Urinary bladder (tissue), 4 donors: Measurements from ENCODE around the gene TSPAN13. TPM values are rescaled to one million over a fixed set of nuclear protein-coding genes. Genes with fewer than 3 reads are reported as not detected.

Experiments used
- DNase-seq: peaks from one replicate; pipeline ENCODE4 v3.0.0-alpha.2; 2015; ENCODE audit errors: extremely low spot score
- H3K27ac ChIP-seq: one replicate; pipeline ENCODE4 v1.5.1; 2013; ENCODE audit warnings: low read depth, mild to moderate bottlenecking, moderate library complexity
- H3K36me3 ChIP-seq: one replicate; pipeline ENCODE4 v1.6.1; 2013; ENCODE audit warnings: mild to moderate bottlenecking, moderate library complexity; ENCODE audit not compliant: insufficient read depth
- H3K4me1 ChIP-seq: one replicate; pipeline ENCODE4 v1.6.1; 2013; ENCODE audit warnings: mild to moderate bottlenecking, moderate library complexity; ENCODE audit not compliant: insufficient read depth
- H3K4me3 ChIP-seq: one replicate; pipeline ENCODE4 v1.5.1; 2013; ENCODE audit warnings: low read depth, low read length
- WGBS: extraction: QIAGEN DNeasy Blood & Tissue Kit; methylation state at CpG from one replicate; pipeline ENCODE4 v1.1.7; 2013; 5-methylcytosine and 5-hydroxymethylcytosine counted together
- polyA plus RNA-seq: library from polyadenylated mRNA; stranded (reverse); fragments of 200-250 nt; gene quantifications from one replicate; pipeline ENCODE4 v1.2.3, GENCODE V29; 2013
- total RNA-seq: library from RNA; depleted of rRNA; stranded (reverse); fragments of >200 nt; gene quantifications from one replicate; pipeline ENCODE4 v1.2.3, GENCODE V29; 2014
- donor health status: healthy with polysubstance abuse.
- donor health status: healthy.

The TSPAN13 gene
- total RNA-seq = 26.2 TPM
- polyA plus RNA-seq = 38.5 TPM

- Histone ChIP-seq H3K4me1 (no peaks in the 10 kb centered on the region), H3K4me3 (peak within 1 kb of the TSS; percentile 64), H3K36me3 (no peaks in the 10 kb centered on the region), H3K27ac (no peak within 1 kb of the TSS)
- WGBS = 4% methylated on average over 48 of the region's 48 CpGs
- DNase-seq = no peak
Measured at GRCh38 chr7:16753102-16753931, at the start of gene TSPAN13. TSPAN13 (plus strand) TSS chr7:16753755; CDS start chr7:16753968, 213 bp downstream.

GRCh38 chr7:16708511-16708910 lies 45.0 kb upstream of the TSPAN13 start:
- WGBS = 88% methylated on average over 4 of the region's 4 CpGs
- H3K4me1 ChIP-seq = no peaks in the 10 kb centered on the region
- no peak for DNase-seq
- H3K36me3 ChIP-seq = peaks cover 3% of the 10 kb centered on the region
- no peak overlapping the region for H3K4me3 ChIP-seq
- no peak overlapping the region for H3K27ac ChIP-seq

GRCh38 chr7:16708980-16709379 lies 44.6 kb upstream of the TSPAN13 start:
- 85% methylated on average over 3 of the region's 3 CpGs for WGBS
- no peaks in the 10 kb centered on the region for H3K4me1 ChIP-seq
- no peak overlapping the region for H3K4me3 ChIP-seq
- no peak overlapping the region for H3K27ac ChIP-seq
- DNase-seq = no peak
- peaks cover 3% of the 10 kb centered on the region for H3K36me3 ChIP-seq

- peaks cover 3% of the 10 kb centered on the region for H3K36me3 ChIP-seq
- no peaks in the 10 kb centered on the region for H3K4me1 ChIP-seq
- no peak overlapping the region for H3K4me3 ChIP-seq
- H3K27ac ChIP-seq = no peak overlapping the region
- DNase-seq = no peak
- 70% methylated on average over 4 of the region's 4 CpGs for WGBS
Measured at GRCh38 chr7:16710651-16711050, 42.9 kb upstream of the TSPAN13 start.

GRCh38 chr7:16711730-16712129 lies 41.8 kb upstream of the TSPAN13 start:
- Histone ChIP-seq H3K27ac (no peak overlapping the region), H3K4me3 (no peak overlapping the region), H3K36me3 (no peaks in the 10 kb centered on the region), H3K4me1 (no peaks in the 10 kb centered on the region)
- 91% methylated on average over 4 of the region's 4 CpGs for WGBS
- DNase-seq = no peak

GRCh38 chr7:16712916-16713315 lies 40.6 kb upstream of the TSPAN13 start:
- 97% methylated on average over 4 of the region's 4 CpGs for WGBS
- no peak for DNase-seq
- H3K4me3 ChIP-seq = no peak overlapping the region
- no peak overlapping the region for H3K27ac ChIP-seq
- no peaks in the 10 kb centered on the region for H3K36me3 ChIP-seq
- no peaks in the 10 kb centered on the region for H3K4me1 ChIP-seq

- no peak for DNase-seq
- H3K27ac ChIP-seq = no peak overlapping the region
- H3K36me3 ChIP-seq = no peaks in the 10 kb centered on the region
- H3K4me3 ChIP-seq = no peak overlapping the region
- no peaks in the 10 kb centered on the region for H3K4me1 ChIP-seq
Measured at GRCh38 chr7:16715928-16716327, 37.6 kb upstream of the TSPAN13 start.

- H3K27ac ChIP-seq = no peak overlapping the region
- no peak for DNase-seq
- H3K4me3 ChIP-seq = no peak overlapping the region
- no peaks in the 10 kb centered on the region for H3K4me1 ChIP-seq
- WGBS = 93% methylated on average over 3 of the region's 3 CpGs
- no peaks in the 10 kb centered on the region for H3K36me3 ChIP-seq
Measured at GRCh38 chr7:16718111-16718656, 35.4 kb upstream of the TSPAN13 start.

GRCh38 chr7:16719699-16720098 lies 33.9 kb upstream of the TSPAN13 start:
- H3K4me3 ChIP-seq = no peak overlapping the region
- no peak overlapping the region for H3K27ac ChIP-seq
- no peaks in the 10 kb centered on the region for H3K4me1 ChIP-seq
- H3K36me3 ChIP-seq = no peaks in the 10 kb centered on the region
- DNase-seq = no peak
- 97% methylated on average over 1 of the region's 1 CpG for WGBS

GRCh38 chr7:16721541-16721940 lies 32.0 kb upstream of the TSPAN13 start:
- Histone ChIP-seq H3K4me3 (no peak overlapping the region), H3K36me3 (no peaks in the 10 kb centered on the region), H3K27ac (no peak overlapping the region), H3K4me1 (no peaks in the 10 kb centered on the region)
- WGBS = 68% methylated on average over 4 of the region's 4 CpGs
- no peak for DNase-seq

GRCh38 chr7:16724344-16724743 lies 29.2 kb upstream of the TSPAN13 start:
- DNase-seq = no peak
- Histone ChIP-seq H3K4me1 (no peaks in the 10 kb centered on the region), H3K4me3 (no peak overlapping the region), H3K27ac (no peak overlapping the region), H3K36me3 (no peaks in the 10 kb centered on the region)
- 86% methylated on average over 1 of the region's 1 CpG for WGBS

GRCh38 chr7:16726189-16726588 lies 27.4 kb upstream of the TSPAN13 start:
- DNase-seq = no peak
- Histone ChIP-seq H3K36me3 (no peaks in the 10 kb centered on the region), H3K4me3 (no peak overlapping the region), H3K27ac (no peak overlapping the region), H3K4me1 (no peaks in the 10 kb centered on the region)
- 87% methylated on average over 2 of the region's 2 CpGs for WGBS

- Histone ChIP-seq H3K27ac (no peak overlapping the region), H3K4me1 (no peaks in the 10 kb centered on the region), H3K36me3 (no peaks in the 10 kb centered on the region), H3K4me3 (no peak overlapping the region)
- 89% methylated on average over 4 of the region's 4 CpGs for WGBS
- no peak for DNase-seq
Measured at GRCh38 chr7:16727736-16728135, 25.8 kb upstream of the TSPAN13 start.

GRCh38 chr7:16728811-16729210 lies 24.7 kb upstream of the TSPAN13 start:
- WGBS = 91% methylated on average over 10 of the region's 10 CpGs
- Histone ChIP-seq H3K4me3 (no peak overlapping the region), H3K36me3 (no peaks in the 10 kb centered on the region), H3K4me1 (no peaks in the 10 kb centered on the region), H3K27ac (no peak overlapping the region)
- DNase-seq = no peak
